NCI-H1092 (cell line): ENCODE measurements around the gene ERICH3.
"Not testable (repeated sequence)": the region's sequence is repeated elsewhere in the genome, so short reads cannot be mapped to it uniquely, and the experiment has no call there.

Experiments used
- DNase-seq: peaks from one replicate; lab custom pipeline; 2025; lab: John Stamatoyannopoulos, UW

Gene ERICH3

DNA sequence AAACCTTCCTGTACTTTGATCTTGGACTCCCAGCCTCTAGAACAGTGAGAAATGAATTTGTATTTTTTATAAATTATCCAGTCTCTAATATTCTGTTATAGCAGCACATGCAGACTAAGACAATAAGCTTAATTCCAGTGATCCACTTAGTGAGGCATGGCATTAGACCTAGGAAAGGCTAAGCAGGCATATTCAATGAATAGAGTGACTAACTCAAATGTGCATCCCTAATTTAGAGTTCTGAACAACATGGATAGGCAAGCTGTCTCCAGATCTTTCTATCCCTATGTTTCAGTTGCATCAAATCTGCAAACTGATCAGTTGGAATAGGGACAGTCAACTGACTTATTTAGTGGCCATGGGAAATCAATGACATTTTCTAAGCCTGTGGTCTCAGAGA, 4.3 kb upstream of the ERICH3 start:
- DNase-seq = no peak

GRCh38 chr1:74674278-74675048, 871 bp upstream of the ERICH3 start:
- DNase-seq = no peak

GRCh38 chr1:74670866-74671265, 2.7 kb downstream of the ERICH3 start:
- not testable (repeated sequence) for DNase-seq

- no peak for DNase-seq
Measured at GRCh38 chr1:74654708-74655107, 18.9 kb downstream of the ERICH3 start.

DNA sequence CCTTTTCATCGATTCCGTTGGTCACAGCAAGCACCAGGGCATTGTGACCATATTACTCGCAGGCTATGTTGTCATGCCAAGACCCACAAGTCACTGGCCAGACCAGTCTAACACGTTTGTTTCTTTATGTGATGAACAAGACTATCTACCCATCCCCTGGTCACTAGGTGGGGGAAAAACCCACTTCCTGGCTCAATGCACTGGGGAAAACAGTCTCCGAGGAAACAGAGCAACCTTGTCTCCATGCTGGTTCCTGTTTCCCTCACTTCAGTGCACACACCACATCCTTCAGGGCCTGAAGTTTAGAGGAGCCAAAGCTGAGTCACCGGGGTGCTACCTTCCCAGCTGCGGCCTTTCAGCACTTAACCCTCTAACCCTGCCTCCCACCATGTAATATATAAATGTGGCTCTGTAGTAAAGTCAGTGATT, 20.9 kb downstream of the ERICH3 start:
- no peak for DNase-seq

GRCh38 chr1:74650561-74650960, 23.0 kb downstream of the ERICH3 start:
- no peak for DNase-seq

- DNase-seq = no peak
Measured at GRCh38 chr1:74641876-74642275, 31.7 kb downstream of the ERICH3 start.

GRCh38 chr1:74641161-74641560, 32.4 kb downstream of the ERICH3 start:
- DNase-seq = no peak

- no peak for DNase-seq
Measured at GRCh38 chr1:74637296-74637695, 36.3 kb downstream of the ERICH3 start.

GRCh38 chr1:74629283-74629682, 44.3 kb downstream of the ERICH3 start:
- no peak for DNase-seq

GRCh38 chr1:74623716-74624115, 49.9 kb downstream of the ERICH3 start:
- DNase-seq = no peak

DNA sequence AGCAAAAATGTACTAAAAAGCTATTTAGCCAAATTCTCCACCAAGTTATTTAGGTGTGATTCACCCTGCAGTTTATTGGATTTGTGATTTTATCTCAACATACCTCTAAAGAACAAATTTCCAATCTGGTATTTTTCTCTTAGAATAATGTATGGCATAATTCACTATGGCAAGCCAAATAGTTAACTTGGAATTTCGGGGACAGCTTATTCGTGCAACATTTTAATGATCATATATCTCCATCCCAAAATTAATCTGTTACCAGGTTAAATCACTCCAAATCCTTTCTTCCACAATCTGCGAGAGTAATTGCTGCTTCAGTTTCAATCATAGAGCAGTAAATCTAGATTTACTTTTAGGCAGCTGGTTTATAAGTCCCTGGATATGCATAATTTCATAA, 53.4 kb downstream of the ERICH3 start:
- no peak for DNase-seq

DNA sequence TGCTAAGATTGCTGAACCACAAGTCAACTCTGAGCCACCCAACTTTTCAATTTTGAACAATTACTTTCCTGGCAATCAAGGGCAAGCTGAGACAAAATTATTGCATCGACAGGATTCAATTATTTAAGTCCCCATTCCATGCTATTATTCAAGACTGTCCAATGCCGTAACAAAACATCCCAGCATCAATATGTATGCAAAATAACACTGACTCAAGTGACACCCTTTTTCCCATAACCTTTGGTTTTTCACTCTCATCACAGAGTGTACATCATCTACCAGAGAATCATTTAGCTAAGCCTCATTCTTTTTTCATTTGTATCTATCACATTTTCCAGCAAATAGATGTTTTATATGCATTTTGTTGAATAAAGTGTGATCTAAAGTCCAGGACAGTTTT, 54.6 kb downstream of the ERICH3 start:
- DNase-seq = no peak

GRCh38 chr1:74613894-74614293, 59.7 kb downstream of the ERICH3 start:
- DNase-seq = no peak

- no peak for DNase-seq
Measured at GRCh38 chr1:74611887-74612286, 61.7 kb downstream of the ERICH3 start.

DNA sequence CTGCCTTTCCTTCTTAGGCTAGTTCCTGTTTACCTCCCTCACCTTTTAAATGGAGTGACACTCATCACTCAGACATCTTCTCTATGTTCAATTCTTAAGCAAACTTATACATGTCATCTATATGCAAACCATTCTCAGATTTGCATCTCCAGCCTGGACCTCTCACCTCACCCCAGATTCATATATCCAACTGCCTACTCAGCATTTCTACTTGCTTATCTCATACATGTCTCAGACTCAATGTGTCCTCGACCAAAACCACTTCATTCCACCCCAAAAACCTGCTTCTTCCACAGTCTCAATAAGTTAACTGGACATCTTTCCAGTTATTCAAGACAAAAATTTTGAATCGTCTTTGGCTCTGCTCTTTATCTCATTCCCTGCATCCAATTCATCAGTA, 62.6 kb downstream of the ERICH3 start:
- no peak for DNase-seq

GRCh38 chr1:74609810-74610371, 63.7 kb downstream of the ERICH3 start:
- no peak for DNase-seq

- DNase-seq = no peak
Measured at GRCh38 chr1:74596717-74597116, 76.9 kb downstream of the ERICH3 start.

DNA sequence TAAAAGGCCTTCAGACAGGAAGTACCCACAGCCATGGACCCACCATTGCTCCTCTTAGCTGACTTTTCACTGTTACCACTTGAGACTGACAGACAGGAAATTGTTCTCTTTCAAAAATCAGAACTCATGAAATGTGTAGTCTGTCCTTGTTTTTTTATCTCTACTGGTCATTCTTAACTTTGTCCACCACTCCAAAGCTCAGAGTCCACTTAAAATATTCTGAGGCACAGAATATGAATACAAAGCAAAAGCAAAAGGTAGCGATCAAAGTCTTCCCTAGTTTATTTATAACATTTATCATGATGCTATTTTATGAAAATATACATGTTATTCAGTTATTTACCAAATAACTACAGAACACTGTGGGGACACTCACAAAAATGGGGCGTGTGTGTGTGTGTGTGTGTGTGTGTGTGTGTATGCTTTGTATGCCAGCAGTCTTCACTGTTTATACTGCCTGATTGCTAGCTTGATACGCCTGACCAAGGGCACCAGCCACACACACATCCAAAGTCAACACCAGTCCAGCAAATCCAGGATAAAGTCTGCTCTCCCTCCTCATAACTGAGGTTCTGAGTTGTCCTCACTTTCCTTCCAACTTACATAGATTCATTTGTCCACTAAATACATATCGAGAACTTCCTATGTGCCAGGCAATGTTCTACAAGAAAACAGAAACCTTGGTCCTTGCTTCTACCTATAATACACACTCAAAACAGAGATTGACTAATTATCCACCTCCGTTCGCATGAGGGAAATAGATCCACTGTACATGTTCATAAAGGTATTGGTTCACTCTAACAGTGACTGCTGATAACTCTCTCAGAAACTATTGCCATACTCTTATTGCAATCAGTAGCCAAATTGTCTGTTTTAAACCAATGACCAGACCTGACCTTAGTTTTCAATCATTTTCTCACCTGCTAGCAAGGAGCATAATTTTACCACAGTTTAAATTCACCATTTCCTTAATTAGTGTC, 79.4 kb downstream of the ERICH3 start:
- DNase-seq = no peak

GRCh38 chr1:74592580-74593355, 80.8 kb downstream of the ERICH3 start:
- no peak for DNase-seq

- no peak for DNase-seq
Measured at GRCh38 chr1:74591949-74592348, 81.6 kb downstream of the ERICH3 start.

DNA sequence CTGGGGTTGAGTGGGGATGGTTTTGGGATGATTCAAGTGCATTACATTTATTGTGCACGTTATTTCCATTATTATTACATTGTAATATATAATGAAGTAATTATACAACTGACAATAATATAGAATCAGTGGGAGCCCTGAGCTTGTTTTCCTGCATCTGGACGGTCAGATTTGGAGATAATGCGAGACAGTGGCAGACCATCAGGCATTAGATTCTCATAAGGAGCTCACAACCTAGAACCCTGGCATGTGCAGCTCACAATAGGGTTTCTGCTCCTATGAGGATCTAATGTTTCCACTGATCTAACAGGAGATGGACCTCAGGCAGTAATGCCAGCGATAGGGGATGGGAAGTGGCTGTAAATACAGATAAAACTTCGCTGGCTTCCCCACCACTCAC, 83.3 kb downstream of the ERICH3 start:
- DNase-seq = no peak
